Medulla oblongata (tissue), 1 donor: ENCODE results near the gene TBCK.

Source experiments
- DNase-seq: peaks from one replicate; pipeline ENCODE4 v3.0.0-alpha.2; 2015; ENCODE audit errors: extremely low spot score

Gene TBCK

GRCh38 chr4:105991726-105992125 lies 324.3 kb downstream of the TBCK start:
- no peak for DNase-seq
